GM23338 (cell line): ENCODE measurements around the gene NEMF. TPM values are rescaled to one million over a fixed set of nuclear protein-coding genes. Genes with fewer than 3 reads are reported as not detected.

Source experiments
- ATAC-seq: fragments of 200-7000 bp; cut with Tn5 transposase; 3 replicates; pipeline ENCODE4 v1.9.1; 2020
- DNase-seq: peaks from one replicate; pipeline ENCODE4 v3.0.0-alpha.2; 2015; ENCODE audit warnings: low spot score
- H2AFZ ChIP-seq: fragments of 200-600 bp; sonication (generic); 2 replicates; pipeline ENCODE4 v1.8.0; 2016; ENCODE audit warnings: antibody characterized with exemption, mild to moderate bottlenecking, moderate library complexity
- H3F3A ChIP-seq: fragments of 200-600 bp; sonication (generic); replicated peaks from 2 replicates; pipeline ENCODE4 v1.8.0; 2017; ENCODE audit warnings: antibody characterized with exemption, mixed run types, low read depth
- H3K27ac ChIP-seq: fragments of 200-600 bp; sonication (generic); 2 replicates; pipeline ENCODE4 v1.6.1; 2016; ENCODE audit warnings: low read depth
- H3K27me3 ChIP-seq: fragments of 200-600 bp; sonication (generic); 2 replicates; pipeline ENCODE4 v1.8.0; 2016; ENCODE audit warnings: mild to moderate bottlenecking, mixed run types, moderate library complexity; ENCODE audit not compliant: insufficient read depth
- H3K36me3 ChIP-seq: fragments of 200-600 bp; sonication (generic); 2 replicates; pipeline ENCODE4 v1.8.0; 2016; ENCODE audit warnings: mild to moderate bottlenecking; ENCODE audit not compliant: insufficient read depth
- H3K4me1 ChIP-seq: fragments of 200-600 bp; sonication (generic); 2 replicates; pipeline ENCODE4 v1.8.0; 2016; ENCODE audit warnings: mild to moderate bottlenecking, moderate library complexity; ENCODE audit not compliant: insufficient read depth
- H3K4me2 ChIP-seq: fragments of 200-600 bp; sonication (generic); 2 replicates; pipeline ENCODE4 v1.7.1; 2017; ENCODE audit warnings: mixed run types
- H3K4me3 ChIP-seq: fragments of 200-600 bp; sonication (generic); 2 replicates; pipeline ENCODE4 v1.6.1; 2016; ENCODE audit warnings: mixed run types
- H3K79me2 ChIP-seq: fragments of 200-600 bp; sonication (generic); replicated peaks from 2 replicates; pipeline ENCODE4 v1.8.0; 2017; ENCODE audit warnings: mild to moderate bottlenecking; ENCODE audit not compliant: insufficient read depth
- H3K9me2 ChIP-seq: fragments of 200-600 bp; sonication (generic); 2 replicates; pipeline ENCODE4 v1.8.0; 2017; ENCODE audit not compliant: insufficient read depth
- H4K20me1 ChIP-seq: fragments of 200-600 bp; sonication (generic); replicated peaks from 2 replicates; pipeline ENCODE4 v1.8.0; 2017; ENCODE audit warnings: mild to moderate bottlenecking; ENCODE audit not compliant: insufficient read depth
- H3K27ac Mint-ChIP-seq: 2 replicates; pipeline ENCODE4 v1.8.0; 2020; ENCODE audit warnings: inconsistent platforms, mild to moderate bottlenecking, moderate library complexity, mixed read lengths
- H3K27me3 Mint-ChIP-seq: 3 replicates; pipeline ENCODE4 v1.8.0; 2022; ENCODE audit warnings: low read depth, mild to moderate bottlenecking, moderate library complexity, mixed read lengths, inconsistent platforms; ENCODE audit not compliant: insufficient read depth, poor library complexity
- H3K36me3 Mint-ChIP-seq: 3 replicates; pipeline ENCODE4 v1.8.0; 2021; ENCODE audit warnings: low read depth, mild to moderate bottlenecking, inconsistent platforms, moderate library complexity, mixed read lengths
- H3K4me1 Mint-ChIP-seq: 3 replicates; pipeline ENCODE4 v1.8.0; 2020; ENCODE audit warnings: mild to moderate bottlenecking, inconsistent platforms, mixed read lengths
- H3K4me3 Mint-ChIP-seq: 3 replicates; pipeline ENCODE4 v1.8.0; 2021; ENCODE audit warnings: moderate library complexity, mild to moderate bottlenecking, inconsistent platforms, mixed read lengths
- H3K9me3 Mint-ChIP-seq: 3 replicates; pipeline ENCODE4 v1.8.0; 2020; ENCODE audit warnings: moderate library complexity, mild to moderate bottlenecking, inconsistent platforms, mixed read lengths
- CREB1 ChIP-seq: fragments of 250-450 bp; sonication (Bioruptor Pico); IDR thresholded peaks from 2 replicates; pipeline ENCODE4 v1.5.0; 2020; ENCODE audit warnings: low read depth, mild to moderate bottlenecking, moderate library complexity
- EZH2 ChIP-seq: fragments of 200-600 bp; sonication (generic); IDR thresholded peaks from one replicate; pipeline ENCODE4 v1.8.0; 2017; ENCODE audit warnings: antibody characterized with exemption, mild to moderate bottlenecking, low read depth; ENCODE audit not compliant: unreplicated experiment
- EZH2phosphoT487 ChIP-seq: fragments of 200-600 bp; sonication (generic); IDR thresholded peaks from one replicate; pipeline ENCODE4 v1.8.1; 2018; ENCODE audit warnings: antibody characterized with exemption; ENCODE audit not compliant: unreplicated experiment
- JUNB ChIP-seq: IDR thresholded peaks from one replicate; pipeline ENCODE4 v1.6.1; 2016; ENCODE audit warnings: antibody characterized with exemption; ENCODE audit not compliant: unreplicated experiment
- NANOG ChIP-seq: IDR thresholded peaks from 2 replicates; pipeline ENCODE4 v1.6.1; 2016; ENCODE audit warnings: antibody characterized with exemption, borderline replicate concordance
- POLR2AphosphoS5 ChIP-seq: IDR thresholded peaks from 2 replicates; pipeline ENCODE4 v1.6.1; 2016; ENCODE audit warnings: antibody characterized with exemption, low read depth
- STAT1 ChIP-seq: IDR thresholded peaks from one replicate; pipeline ENCODE4 v1.6.1; 2016; ENCODE audit warnings: antibody characterized with exemption; ENCODE audit not compliant: unreplicated experiment
- ZNF114 ChIP-seq: fragments of 250-450 bp; sonication (Bioruptor Pico); IDR thresholded peaks from 2 replicates; pipeline ENCODE4 v1.5.0; 2020; ENCODE audit warnings: mild to moderate bottlenecking, moderate library complexity
- ZNF331 ChIP-seq: fragments of 250-450 bp; sonication (Bioruptor Pico); IDR thresholded peaks from 2 replicates; pipeline ENCODE4 v1.5.0; 2020; ENCODE audit warnings: low read depth, mild to moderate bottlenecking, moderate library complexity
- polyA plus RNA-seq: library from polyadenylated mRNA; unstranded; fragments of >200 nt; fragmentation: Nextera tagmentation; extraction: Ambion mirVana; gene quantifications from 2 replicates; pipeline ENCODE4 v1.2.1, GENCODE V29; 2016
- total RNA-seq: library from RNA; depleted of rRNA; stranded (reverse); fragments of >200 nt; shearing (Covaris generic); gene quantifications from 2 replicates; pipeline ENCODE4 v1.2.3, GENCODE V29; 2014
- TF ChIP-seq, protein P1 (sequence below): IDR thresholded peaks from one replicate; pipeline ENCODE4 v1.6.1; 2018; ENCODE audit warnings: antibody characterized with exemption; ENCODE audit not compliant: unreplicated experiment
- TF ChIP-seq, protein P2 (sequence below): fragments of 250-450 bp; sonication (Bioruptor Pico); IDR thresholded peaks from 2 replicates; pipeline ENCODE4 v1.5.0; 2020; ENCODE audit warnings: mild to moderate bottlenecking, moderate library complexity
- TF ChIP-seq, protein P3 (sequence below), 2 experiments: fragments of 200-600 bp in 1 of 2; sonication (generic) in 1 of 2; conservative IDR thresholded peaks; 2 replicates each; pipeline versions ENCODE4 v1.5.1 to v1.6.1; 2016 to 2017; ENCODE audit warnings: antibody characterized with exemption in 2 of 2, low read depth in 2 of 2, mild to moderate bottlenecking in 2 of 2, moderate library complexity in 1 of 2
- TF ChIP-seq, protein P4 (sequence below): IDR thresholded peaks from 2 replicates; pipeline ENCODE4 v1.6.1; 2016; ENCODE audit warnings: antibody characterized with exemption

Gene NEMF
- total and polyA plus RNA-seq, 2 experiments from 2014 or later = 58.4 to 88.1 TPM

DNA sequence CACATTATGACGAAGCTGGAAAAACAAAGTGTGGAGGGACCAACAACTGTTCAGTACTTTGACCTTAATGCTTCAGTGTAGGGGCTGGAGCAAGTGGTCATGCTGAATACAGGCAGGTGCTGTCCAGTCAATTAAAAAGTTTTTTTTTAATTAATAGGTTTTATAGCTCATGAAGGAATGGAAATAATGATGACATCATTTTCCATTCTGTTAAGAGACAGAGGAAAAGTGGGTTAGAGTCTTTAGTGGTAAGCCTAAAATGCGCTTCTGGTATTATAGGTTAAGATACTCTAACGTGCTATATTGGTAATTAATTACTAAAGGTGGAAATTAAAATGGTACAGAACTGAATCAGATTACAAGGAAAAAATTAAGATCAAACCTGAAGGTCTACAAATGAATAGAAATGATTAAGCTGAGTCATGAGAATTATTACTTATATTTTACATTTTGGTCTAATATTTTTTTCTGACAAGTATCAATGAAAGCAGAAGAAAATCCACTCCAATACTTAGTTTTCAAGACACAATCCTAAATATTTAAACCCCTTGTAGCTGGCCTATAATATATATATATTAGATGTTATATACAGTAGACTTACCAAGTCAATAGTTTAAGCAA, 69.1 kb downstream of the NEMF start:
- no peak overlapping the region for H3K4me2 ChIP-seq
- peaks cover 83% of the 10 kb centered on the region for H3K36me3 Mint-ChIP-seq
- ATAC-seq = no peak

More for the DNA sequence above, 69.1 kb downstream of the NEMF start:
- TF ChIP-seq JUNB (no peak), POLR2AphosphoS5 (no peak), CREB1 (CRISPR knock-in tag) (no peak), EZH2 (no peak), EZH2phosphoT487 (no peak), NANOG (no peak), STAT1 (no peak), ZNF114 (no peak), ZNF331 (CRISPR knock-in tag) (no peak)
- TF ChIP-seq, protein P1, sequence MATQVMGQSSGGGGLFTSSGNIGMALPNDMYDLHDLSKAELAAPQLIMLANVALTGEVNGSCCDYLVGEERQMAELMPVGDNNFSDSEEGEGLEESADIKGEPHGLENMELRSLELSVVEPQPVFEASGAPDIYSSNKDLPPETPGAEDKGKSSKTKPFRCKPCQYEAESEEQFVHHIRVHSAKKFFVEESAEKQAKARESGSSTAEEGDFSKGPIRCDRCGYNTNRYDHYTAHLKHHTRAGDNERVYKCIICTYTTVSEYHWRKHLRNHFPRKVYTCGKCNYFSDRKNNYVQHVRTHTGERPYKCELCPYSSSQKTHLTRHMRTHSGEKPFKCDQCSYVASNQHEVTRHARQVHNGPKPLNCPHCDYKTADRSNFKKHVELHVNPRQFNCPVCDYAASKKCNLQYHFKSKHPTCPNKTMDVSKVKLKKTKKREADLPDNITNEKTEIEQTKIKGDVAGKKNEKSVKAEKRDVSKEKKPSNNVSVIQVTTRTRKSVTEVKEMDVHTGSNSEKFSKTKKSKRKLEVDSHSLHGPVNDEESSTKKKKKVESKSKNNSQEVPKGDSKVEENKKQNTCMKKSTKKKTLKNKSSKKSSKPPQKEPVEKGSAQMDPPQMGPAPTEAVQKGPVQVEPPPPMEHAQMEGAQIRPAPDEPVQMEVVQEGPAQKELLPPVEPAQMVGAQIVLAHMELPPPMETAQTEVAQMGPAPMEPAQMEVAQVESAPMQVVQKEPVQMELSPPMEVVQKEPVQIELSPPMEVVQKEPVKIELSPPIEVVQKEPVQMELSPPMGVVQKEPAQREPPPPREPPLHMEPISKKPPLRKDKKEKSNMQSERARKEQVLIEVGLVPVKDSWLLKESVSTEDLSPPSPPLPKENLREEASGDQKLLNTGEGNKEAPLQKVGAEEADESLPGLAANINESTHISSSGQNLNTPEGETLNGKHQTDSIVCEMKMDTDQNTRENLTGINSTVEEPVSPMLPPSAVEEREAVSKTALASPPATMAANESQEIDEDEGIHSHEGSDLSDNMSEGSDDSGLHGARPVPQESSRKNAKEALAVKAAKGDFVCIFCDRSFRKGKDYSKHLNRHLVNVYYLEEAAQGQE = no peak
- TF ChIP-seq, protein P2, sequence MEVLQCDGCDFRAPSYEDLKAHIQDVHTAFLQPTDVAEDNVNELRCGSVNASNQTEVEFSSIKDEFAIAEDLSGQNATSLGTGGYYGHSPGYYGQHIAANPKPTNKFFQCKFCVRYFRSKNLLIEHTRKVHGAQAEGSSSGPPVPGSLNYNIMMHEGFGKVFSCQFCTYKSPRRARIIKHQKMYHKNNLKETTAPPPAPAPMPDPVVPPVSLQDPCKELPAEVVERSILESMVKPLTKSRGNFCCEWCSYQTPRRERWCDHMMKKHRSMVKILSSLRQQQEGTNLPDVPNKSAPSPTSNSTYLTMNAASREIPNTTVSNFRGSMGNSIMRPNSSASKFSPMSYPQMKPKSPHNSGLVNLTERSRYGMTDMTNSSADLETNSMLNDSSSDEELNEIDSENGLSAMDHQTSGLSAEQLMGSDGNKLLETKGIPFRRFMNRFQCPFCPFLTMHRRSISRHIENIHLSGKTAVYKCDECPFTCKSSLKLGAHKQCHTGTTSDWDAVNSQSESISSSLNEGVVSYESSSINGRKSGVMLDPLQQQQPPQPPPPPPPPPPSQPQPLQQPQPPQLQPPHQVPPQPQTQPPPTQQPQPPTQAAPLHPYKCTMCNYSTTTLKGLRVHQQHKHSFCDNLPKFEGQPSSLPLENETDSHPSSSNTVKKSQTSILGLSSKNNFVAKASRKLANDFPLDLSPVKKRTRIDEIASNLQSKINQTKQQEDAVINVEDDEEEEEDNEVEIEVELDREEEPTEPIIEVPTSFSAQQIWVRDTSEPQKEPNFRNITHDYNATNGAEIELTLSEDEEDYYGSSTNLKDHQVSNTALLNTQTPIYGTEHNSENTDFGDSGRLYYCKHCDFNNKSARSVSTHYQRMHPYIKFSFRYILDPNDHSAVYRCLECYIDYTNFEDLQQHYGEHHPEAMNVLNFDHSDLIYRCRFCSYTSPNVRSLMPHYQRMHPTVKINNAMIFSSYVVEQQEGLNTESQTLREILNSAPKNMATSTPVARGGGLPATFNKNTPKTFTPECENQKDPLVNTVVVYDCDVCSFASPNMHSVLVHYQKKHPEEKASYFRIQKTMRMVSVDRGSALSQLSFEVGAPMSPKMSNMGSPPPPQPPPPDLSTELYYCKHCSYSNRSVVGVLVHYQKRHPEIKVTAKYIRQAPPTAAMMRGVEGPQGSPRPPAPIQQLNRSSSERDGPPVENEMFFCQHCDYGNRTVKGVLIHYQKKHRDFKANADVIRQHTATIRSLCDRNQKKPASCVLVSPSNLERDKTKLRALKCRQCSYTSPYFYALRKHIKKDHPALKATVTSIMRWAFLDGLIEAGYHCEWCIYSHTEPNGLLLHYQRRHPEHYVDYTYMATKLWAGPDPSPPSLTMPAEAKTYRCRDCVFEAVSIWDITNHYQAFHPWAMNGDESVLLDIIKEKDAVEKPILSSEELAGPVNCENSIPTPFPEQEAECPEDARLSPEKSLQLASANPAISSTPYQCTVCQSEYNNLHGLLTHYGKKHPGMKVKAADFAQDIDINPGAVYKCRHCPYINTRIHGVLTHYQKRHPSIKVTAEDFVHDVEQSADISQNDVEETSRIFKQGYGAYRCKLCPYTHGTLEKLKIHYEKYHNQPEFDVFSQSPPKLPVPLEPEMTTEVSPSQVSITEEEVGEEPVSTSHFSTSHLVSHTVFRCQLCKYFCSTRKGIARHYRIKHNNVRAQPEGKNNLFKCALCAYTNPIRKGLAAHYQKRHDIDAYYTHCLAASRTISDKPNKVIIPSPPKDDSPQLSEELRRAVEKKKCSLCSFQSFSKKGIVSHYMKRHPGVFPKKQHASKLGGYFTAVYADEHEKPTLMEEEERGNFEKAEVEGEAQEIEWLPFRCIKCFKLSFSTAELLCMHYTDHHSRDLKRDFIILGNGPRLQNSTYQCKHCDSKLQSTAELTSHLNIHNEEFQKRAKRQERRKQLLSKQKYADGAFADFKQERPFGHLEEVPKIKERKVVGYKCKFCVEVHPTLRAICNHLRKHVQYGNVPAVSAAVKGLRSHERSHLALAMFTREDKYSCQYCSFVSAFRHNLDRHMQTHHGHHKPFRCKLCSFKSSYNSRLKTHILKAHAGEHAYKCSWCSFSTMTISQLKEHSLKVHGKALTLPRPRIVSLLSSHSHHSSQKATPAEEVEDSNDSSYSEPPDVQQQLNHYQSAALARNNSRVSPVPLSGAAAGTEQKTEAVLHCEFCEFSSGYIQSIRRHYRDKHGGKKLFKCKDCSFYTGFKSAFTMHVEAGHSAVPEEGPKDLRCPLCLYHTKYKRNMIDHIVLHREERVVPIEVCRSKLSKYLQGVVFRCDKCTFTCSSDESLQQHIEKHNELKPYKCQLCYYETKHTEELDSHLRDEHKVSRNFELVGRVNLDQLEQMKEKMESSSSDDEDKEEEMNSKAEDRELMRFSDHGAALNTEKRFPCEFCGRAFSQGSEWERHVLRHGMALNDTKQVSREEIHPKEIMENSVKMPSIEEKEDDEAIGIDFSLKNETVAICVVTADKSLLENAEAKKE (CRISPR knock-in tag) = no peak
- TF ChIP-seq, protein P3, sequence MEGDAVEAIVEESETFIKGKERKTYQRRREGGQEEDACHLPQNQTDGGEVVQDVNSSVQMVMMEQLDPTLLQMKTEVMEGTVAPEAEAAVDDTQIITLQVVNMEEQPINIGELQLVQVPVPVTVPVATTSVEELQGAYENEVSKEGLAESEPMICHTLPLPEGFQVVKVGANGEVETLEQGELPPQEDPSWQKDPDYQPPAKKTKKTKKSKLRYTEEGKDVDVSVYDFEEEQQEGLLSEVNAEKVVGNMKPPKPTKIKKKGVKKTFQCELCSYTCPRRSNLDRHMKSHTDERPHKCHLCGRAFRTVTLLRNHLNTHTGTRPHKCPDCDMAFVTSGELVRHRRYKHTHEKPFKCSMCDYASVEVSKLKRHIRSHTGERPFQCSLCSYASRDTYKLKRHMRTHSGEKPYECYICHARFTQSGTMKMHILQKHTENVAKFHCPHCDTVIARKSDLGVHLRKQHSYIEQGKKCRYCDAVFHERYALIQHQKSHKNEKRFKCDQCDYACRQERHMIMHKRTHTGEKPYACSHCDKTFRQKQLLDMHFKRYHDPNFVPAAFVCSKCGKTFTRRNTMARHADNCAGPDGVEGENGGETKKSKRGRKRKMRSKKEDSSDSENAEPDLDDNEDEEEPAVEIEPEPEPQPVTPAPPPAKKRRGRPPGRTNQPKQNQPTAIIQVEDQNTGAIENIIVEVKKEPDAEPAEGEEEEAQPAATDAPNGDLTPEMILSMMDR (conservative IDR thresholded peaks at IDR 0.05; ENCODE audit: low read depth in 2 of 2) = no peak
- TF ChIP-seq, protein P4, sequence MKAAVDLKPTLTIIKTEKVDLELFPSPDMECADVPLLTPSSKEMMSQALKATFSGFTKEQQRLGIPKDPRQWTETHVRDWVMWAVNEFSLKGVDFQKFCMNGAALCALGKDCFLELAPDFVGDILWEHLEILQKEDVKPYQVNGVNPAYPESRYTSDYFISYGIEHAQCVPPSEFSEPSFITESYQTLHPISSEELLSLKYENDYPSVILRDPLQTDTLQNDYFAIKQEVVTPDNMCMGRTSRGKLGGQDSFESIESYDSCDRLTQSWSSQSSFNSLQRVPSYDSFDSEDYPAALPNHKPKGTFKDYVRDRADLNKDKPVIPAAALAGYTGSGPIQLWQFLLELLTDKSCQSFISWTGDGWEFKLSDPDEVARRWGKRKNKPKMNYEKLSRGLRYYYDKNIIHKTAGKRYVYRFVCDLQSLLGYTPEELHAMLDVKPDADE = no peak
- H3K4me1 Mint-ChIP-seq = no peaks in the 10 kb centered on the region
- no peak overlapping the region for H3K27ac ChIP-seq
- H3K4me3 Mint-ChIP-seq = no peak overlapping the region
- H3K79me2 ChIP-seq = no peaks in the 10 kb centered on the region
- H2AFZ ChIP-seq = no peak overlapping the region
- no peaks in the 10 kb centered on the region for H3K4me1 ChIP-seq
- peaks cover 10% of the 10 kb centered on the region; the same call in 1 of the 2 replicates for H4K20me1 ChIP-seq
- H3K27me3 ChIP-seq = no peaks in the 10 kb centered on the region
- H3K9me2 ChIP-seq = no peaks in the 10 kb centered on the region
- DNase-seq = no peak
- no peaks in the 10 kb centered on the region for H3K9me3 Mint-ChIP-seq
- H3F3A ChIP-seq = no peaks in the 10 kb centered on the region
- no peak overlapping the region for H3K4me3 ChIP-seq
- peaks cover 1% of the 10 kb centered on the region for H3K27me3 Mint-ChIP-seq
- no peak overlapping the region for H3K27ac Mint-ChIP-seq
- H3K36me3 ChIP-seq = peaks cover 65% of the 10 kb centered on the region
